ENCODE measurements around the gene PQBP1. TPM values are rescaled to one million over a fixed set of nuclear protein-coding genes. Genes with fewer than 3 reads are reported as not detected.

The PQBP1 gene
- total and polyA plus RNA-seq, 5 donors from 2014 or later = 70.0 to 98.9 (median 93.0) TPM

DNA sequence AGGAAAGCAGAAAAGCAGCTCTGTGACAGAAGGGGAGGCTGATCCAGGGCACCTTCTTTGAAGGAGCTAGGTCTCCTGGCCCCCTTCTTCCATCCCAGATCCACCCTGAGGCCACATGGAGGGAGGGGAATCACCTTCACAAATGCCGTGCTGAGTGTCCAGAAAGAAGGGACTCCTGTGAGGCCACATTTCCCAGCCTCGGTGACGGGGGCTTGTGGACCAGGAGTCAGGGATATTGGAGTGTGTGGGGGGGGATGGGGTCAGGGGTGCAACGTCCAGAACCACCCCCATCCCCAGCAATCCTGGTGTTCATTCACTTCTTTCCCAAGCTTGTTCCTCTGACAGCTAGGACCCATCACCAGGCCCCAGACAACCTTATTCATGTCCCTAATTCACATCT, 4.8 kb upstream of the PQBP1 start:
- peak overlapping the region in 2 of 3 donors; percentile 81 to 90 for H3K27ac Mint-ChIP-seq
- H3K9me3 Mint-ChIP-seq = peaks cover 0 to 2% (median 0%) of the 10 kb centered on the region in 7 donors
- Histone ChIP-seq H3K4me3 (ENCODE audit: low read depth, low read length) (no peak overlapping the region), H3K27ac (ENCODE audit: insufficient read depth, low read length, poor library complexity, severe bottlenecking) (no peak overlapping the region), H3K27me3 (ENCODE audit: control insufficient read depth, insufficient read depth, low read length) (no peaks in the 10 kb centered on the region), H3K36me3 (ENCODE audit: control insufficient read depth, insufficient read depth, low read length) (peaks cover 3% of the 10 kb centered on the region), H3K4me1 (ENCODE audit: control insufficient read depth, insufficient read depth, low read length, poor library complexity, severe bottlenecking) (peaks cover 15% of the 10 kb centered on the region), H3K9me3 (ENCODE audit: control insufficient read depth in 2 of 2, low read length in 2 of 2) (no peaks in the 10 kb centered on the region)
- no peaks in the 10 kb centered on the region for H3K27me3 Mint-ChIP-seq
- H3K36me3 Mint-ChIP-seq = no peaks in the 10 kb centered on the region
- no peak for ATAC-seq (ENCODE audit: low read depth in 2 of 2)
- no peak for DNase-seq
- H3K4me3 Mint-ChIP-seq = peak overlapping the region in 3 of 4 donors; percentile 36 to 58 (median 56)
- peaks cover 6 to 44% (median 9%) of the 10 kb centered on the region in 4 donors for H3K4me1 Mint-ChIP-seq

DNA sequence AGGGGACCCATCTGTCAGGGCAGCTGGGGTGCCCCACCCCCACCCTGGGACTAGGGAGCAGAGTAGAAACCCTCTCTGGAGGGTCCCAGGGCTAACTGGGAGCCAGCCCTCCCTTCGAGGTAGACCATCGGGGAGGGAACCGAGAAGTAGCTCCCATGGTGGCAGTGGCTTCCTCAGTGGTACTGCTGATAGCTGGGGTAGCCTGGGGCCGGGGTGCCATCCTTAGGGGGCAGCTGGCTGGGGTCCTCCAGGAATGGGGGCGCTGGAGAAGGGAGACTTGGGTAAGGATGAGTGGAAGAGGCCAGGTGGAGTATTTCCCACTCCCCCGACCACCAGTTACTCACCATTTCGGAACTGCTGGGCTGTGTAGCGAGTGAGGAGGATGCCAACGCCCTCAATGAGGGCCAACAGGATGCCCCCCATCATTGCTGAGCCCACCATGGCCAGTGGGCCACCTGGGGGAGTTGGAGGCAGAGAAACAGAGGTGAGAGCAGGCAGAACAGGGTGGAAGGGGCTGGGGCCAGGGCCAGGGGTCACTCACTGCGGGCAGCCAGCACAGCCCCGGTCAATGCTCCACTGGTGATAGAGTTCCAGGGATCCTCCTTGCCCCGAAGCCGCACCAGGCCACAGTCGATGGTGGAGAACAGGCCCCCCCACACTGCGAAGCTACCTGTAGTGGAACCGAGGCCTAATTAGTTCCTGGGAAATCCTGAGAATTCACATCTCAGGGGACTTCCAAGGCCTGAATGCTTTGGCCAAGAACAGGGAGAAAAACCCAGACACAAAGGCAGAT, 4.0 kb upstream of the PQBP1 start:
- Mint-ChIP-seq H3K27ac (peak overlapping the region in 1 of 3 donors; percentile 81), H3K4me3 (peak overlapping the region in 2 of 4 donors; percentile 38 to 56)
- ATAC-seq (ENCODE audit: low read depth in 2 of 2) = no peak

DNA sequence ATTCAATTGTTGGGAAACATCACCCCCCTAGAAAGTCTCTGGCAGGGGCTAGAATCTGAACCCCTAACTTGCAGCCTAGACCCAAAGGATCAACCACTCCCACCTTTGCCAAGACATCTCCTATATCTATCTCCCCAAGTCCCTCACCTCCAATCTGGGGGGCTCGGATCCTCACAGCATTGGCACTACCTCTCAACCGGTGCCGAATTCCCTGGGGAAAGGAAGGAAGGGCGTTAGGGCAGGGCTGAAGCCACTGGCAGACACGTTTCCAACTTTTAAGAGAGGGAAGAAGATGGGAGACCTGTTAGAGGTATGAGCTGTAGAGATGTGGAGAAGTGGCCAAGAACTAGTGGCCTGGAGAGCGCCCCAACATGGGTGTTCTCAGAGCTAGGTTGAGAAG, 2.8 kb upstream of the PQBP1 start:
- Histone ChIP-seq H3K36me3 (ENCODE audit: control insufficient read depth, insufficient read depth, low read length) (peaks cover 6% of the 10 kb centered on the region), H3K27me3 (ENCODE audit: control insufficient read depth, insufficient read depth, low read length) (no peaks in the 10 kb centered on the region), H3K9me3 (ENCODE audit: control insufficient read depth in 2 of 2, low read length in 2 of 2) (no peaks in the 10 kb centered on the region), H3K4me3 (ENCODE audit: low read depth, low read length) (no peak overlapping the region), H3K4me1 (ENCODE audit: control insufficient read depth, insufficient read depth, low read length, poor library complexity, severe bottlenecking) (peaks cover 25% of the 10 kb centered on the region), H3K27ac (ENCODE audit: insufficient read depth, low read length, poor library complexity, severe bottlenecking) (no peak overlapping the region)
- ATAC-seq (ENCODE audit: low read depth in 2 of 2) = no peak
- Mint-ChIP-seq H3K27ac (peak overlapping the region in 1 of 3 donors; percentile 31), H3K9me3 (peaks cover 0 to 2% (median 0%) of the 10 kb centered on the region in 7 donors), H3K27me3 (no peaks in the 10 kb centered on the region), H3K4me3 (peak overlapping the region in 3 of 4 donors; percentile 5 to 60 (median 6)), H3K4me1 (peaks cover 5 to 56% (median 9%) of the 10 kb centered on the region in 4 donors), H3K36me3 (no peaks in the 10 kb centered on the region)
- DNase-seq = no peak

More for the DNA sequence above, 4.0 kb upstream of the PQBP1 start:
- no peaks in the 10 kb centered on the region for H3K27me3 ChIP-seq (ENCODE audit: control insufficient read depth, insufficient read depth, low read length)
- no peak for DNase-seq
- no peaks in the 10 kb centered on the region for H3K27me3 Mint-ChIP-seq
- peaks cover 0 to 2% (median 0%) of the 10 kb centered on the region in 7 donors for H3K9me3 Mint-ChIP-seq
- H3K4me1 ChIP-seq (ENCODE audit: control insufficient read depth, insufficient read depth, low read length, poor library complexity, severe bottlenecking) = peaks cover 15% of the 10 kb centered on the region
- H3K9me3 ChIP-seq (ENCODE audit: control insufficient read depth in 2 of 2, low read length in 2 of 2) = no peaks in the 10 kb centered on the region
- H3K36me3 ChIP-seq (ENCODE audit: control insufficient read depth, insufficient read depth, low read length) = peaks cover 3% of the 10 kb centered on the region
- H3K4me1 Mint-ChIP-seq = peaks cover 6 to 51% (median 9%) of the 10 kb centered on the region in 4 donors
- H3K27ac ChIP-seq (ENCODE audit: insufficient read depth, low read length, poor library complexity, severe bottlenecking) = no peak overlapping the region
- H3K36me3 Mint-ChIP-seq = no peaks in the 10 kb centered on the region
- no peak overlapping the region for H3K4me3 ChIP-seq (ENCODE audit: low read depth, low read length)

DNA sequence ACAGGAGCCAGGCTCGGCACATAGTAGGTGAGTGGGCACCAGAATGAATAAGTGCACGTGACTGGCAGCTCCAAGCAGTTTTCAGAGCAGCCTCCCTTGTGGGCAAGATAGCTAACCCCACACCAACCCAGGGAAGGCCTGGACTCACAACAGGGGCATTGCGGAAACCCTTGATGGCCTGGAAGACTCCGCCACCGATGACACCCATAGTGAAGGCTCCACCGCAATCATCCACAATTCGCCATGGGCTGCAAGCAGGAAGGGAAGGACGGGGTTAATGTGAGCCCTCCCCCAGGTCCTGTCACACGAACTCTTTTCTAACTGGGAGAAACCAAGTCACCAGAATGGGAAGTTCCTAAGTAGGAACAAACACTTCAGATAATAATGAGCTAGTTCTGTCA, 1.1 kb upstream of the PQBP1 start:
- Mint-ChIP-seq H3K36me3 (peaks cover 3% of the 10 kb centered on the region), H3K4me1 (peaks cover 0 to 50% (median 6%) of the 10 kb centered on the region in 4 donors), H3K9me3 (no peaks in the 10 kb centered on the region), H3K27me3 (no peaks in the 10 kb centered on the region), H3K27ac (peak overlapping the region; percentile 90 to 98 (median 95)), H3K4me3 (peak overlapping the region; percentile 84 to 97 (median 94))
- Histone ChIP-seq H3K36me3 (ENCODE audit: control insufficient read depth, insufficient read depth, low read length) (peaks cover 13% of the 10 kb centered on the region), H3K27ac (ENCODE audit: insufficient read depth, low read length, poor library complexity, severe bottlenecking) (peak overlapping the region; percentile 96), H3K27me3 (ENCODE audit: control insufficient read depth, insufficient read depth, low read length) (no peaks in the 10 kb centered on the region), H3K9me3 (ENCODE audit: control insufficient read depth in 2 of 2, low read length in 2 of 2) (no peaks in the 10 kb centered on the region), H3K4me1 (ENCODE audit: control insufficient read depth, insufficient read depth, low read length, poor library complexity, severe bottlenecking) (peaks cover 25% of the 10 kb centered on the region), H3K4me3 (ENCODE audit: low read depth, low read length) (peak overlapping the region; percentile 78)
- DNase-seq (no peak), ATAC-seq (ENCODE audit: low read depth in 2 of 2) (no peak)

DNA sequence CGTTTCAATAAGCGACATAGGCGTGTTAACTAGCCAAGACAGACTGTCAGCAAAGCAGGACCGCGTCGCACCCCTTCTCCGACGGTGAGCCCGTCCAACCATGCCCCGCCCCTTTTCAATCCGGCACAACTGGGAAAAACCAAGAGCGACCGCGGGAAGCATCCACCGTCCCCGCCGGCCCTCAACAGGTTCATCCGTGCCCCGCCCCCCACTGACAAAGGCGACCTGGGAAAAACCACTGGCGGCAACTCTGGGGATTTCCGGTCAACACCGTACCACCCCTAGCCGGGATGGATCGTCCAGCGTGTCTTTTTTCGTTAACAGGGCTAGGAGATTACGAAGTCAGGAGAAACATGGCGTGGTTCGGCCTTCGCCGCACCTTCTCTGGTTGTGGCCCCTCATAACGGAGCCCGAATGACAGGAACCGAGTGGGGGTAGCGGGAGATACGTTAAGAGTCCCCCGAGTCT, 539 bp upstream of the PQBP1 start:
- Mint-ChIP-seq H3K36me3 (peaks cover 6% of the 10 kb centered on the region), H3K9me3 (no peaks in the 10 kb centered on the region), H3K27me3 (no peaks in the 10 kb centered on the region), H3K4me1 (peaks cover 0 to 46% (median 6%) of the 10 kb centered on the region in 4 donors), H3K4me3 (peak overlapping the region; percentile 84 to 97 (median 94)), H3K27ac (peak overlapping the region; percentile 95 to 98 (median 96))
- no peak for ATAC-seq (ENCODE audit: low read depth in 2 of 2)
- peak overlapping the region; percentile 96 for H3K27ac ChIP-seq (ENCODE audit: insufficient read depth, low read length, poor library complexity, severe bottlenecking)
- peak; percentile 55 to 68 (median 61) for DNase-seq
- peak overlapping the region; percentile 78 for H3K4me3 ChIP-seq (ENCODE audit: low read depth, low read length)
- H3K9me3 ChIP-seq (ENCODE audit: control insufficient read depth in 2 of 2, low read length in 2 of 2) = no peaks in the 10 kb centered on the region
- peaks cover 19% of the 10 kb centered on the region for H3K4me1 ChIP-seq (ENCODE audit: control insufficient read depth, insufficient read depth, low read length, poor library complexity, severe bottlenecking)
- H3K36me3 ChIP-seq (ENCODE audit: control insufficient read depth, insufficient read depth, low read length) = peaks cover 18% of the 10 kb centered on the region
- no peaks in the 10 kb centered on the region for H3K27me3 ChIP-seq (ENCODE audit: control insufficient read depth, insufficient read depth, low read length)

DNA sequence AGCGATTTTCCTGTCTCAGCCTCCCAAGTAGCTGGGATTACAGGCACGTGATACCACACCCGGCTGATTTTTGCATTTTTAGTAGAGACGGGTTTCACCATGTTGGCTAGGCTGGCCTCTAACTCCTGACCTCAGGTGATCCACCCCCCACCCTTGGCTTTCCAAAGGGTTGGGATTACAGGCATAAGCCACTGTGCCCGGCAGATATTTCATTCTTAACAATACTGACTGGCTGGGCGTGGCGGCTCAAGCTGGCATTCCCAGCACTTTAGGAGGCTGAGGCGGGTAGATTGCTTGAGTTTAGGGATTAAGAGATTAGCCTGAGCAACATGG, 1.3 kb downstream of the PQBP1 start:
- Histone ChIP-seq H3K27ac (ENCODE audit: insufficient read depth, low read length, poor library complexity, severe bottlenecking) (peak overlapping the region; percentile 41), H3K4me3 (ENCODE audit: low read depth, low read length) (no peak overlapping the region), H3K27me3 (ENCODE audit: control insufficient read depth, insufficient read depth, low read length) (no peaks in the 10 kb centered on the region), H3K9me3 (ENCODE audit: control insufficient read depth in 2 of 2, low read length in 2 of 2) (no peaks in the 10 kb centered on the region), H3K36me3 (ENCODE audit: control insufficient read depth, insufficient read depth, low read length) (peaks cover 30% of the 10 kb centered on the region), H3K4me1 (ENCODE audit: control insufficient read depth, insufficient read depth, low read length, poor library complexity, severe bottlenecking) (peaks cover 19% of the 10 kb centered on the region)
- Mint-ChIP-seq H3K4me1 (peaks cover 0 to 47% (median 6%) of the 10 kb centered on the region in 4 donors), H3K27me3 (no peaks in the 10 kb centered on the region), H3K9me3 (no peaks in the 10 kb centered on the region), H3K36me3 (peaks cover 13% of the 10 kb centered on the region), H3K4me3 (peak overlapping the region in 1 of 4 donors; percentile 48), H3K27ac (no peak overlapping the region)
- ATAC-seq (ENCODE audit: low read depth in 2 of 2) (no peak), DNase-seq (no peak)

DNA sequence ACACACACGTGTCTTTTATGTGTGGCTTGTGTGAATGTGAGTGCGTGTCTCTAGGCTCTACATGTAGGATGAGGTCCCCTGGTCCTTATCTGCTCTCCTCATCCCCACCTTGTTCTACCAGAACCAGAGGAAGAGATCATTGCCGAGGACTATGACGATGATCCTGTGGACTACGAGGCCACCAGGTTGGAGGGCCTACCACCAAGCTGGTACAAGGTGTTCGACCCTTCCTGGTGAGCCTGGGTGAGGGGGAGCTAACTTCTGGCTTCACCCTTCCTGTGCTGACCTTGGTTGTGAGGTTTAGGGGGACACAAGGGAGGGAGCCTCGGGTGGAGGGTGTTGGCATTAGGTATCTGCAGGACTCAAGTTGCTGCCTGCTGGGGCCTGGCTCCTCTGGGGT, 3.3 kb downstream of the PQBP1 start:
- no peaks in the 10 kb centered on the region for H3K9me3 ChIP-seq (ENCODE audit: control insufficient read depth in 2 of 2, low read length in 2 of 2)
- H3K27me3 Mint-ChIP-seq = no peaks in the 10 kb centered on the region
- DNase-seq (no peak), ATAC-seq (ENCODE audit: low read depth in 2 of 2) (no peak)
- H3K36me3 ChIP-seq (ENCODE audit: control insufficient read depth, insufficient read depth, low read length) = peaks cover 36% of the 10 kb centered on the region
- H3K27me3 ChIP-seq (ENCODE audit: control insufficient read depth, insufficient read depth, low read length) = no peaks in the 10 kb centered on the region
- H3K4me3 ChIP-seq (ENCODE audit: low read depth, low read length) = no peak overlapping the region
- no peak overlapping the region for H3K27ac Mint-ChIP-seq
- H3K27ac ChIP-seq (ENCODE audit: insufficient read depth, low read length, poor library complexity, severe bottlenecking) = no peak overlapping the region
- no peaks in the 10 kb centered on the region for H3K9me3 Mint-ChIP-seq
- peaks cover 19% of the 10 kb centered on the region for H3K4me1 ChIP-seq (ENCODE audit: control insufficient read depth, insufficient read depth, low read length, poor library complexity, severe bottlenecking)
- H3K4me1 Mint-ChIP-seq = peaks cover 0 to 37% (median 4%) of the 10 kb centered on the region in 4 donors
- peaks cover 15% of the 10 kb centered on the region for H3K36me3 Mint-ChIP-seq
- no peak overlapping the region for H3K4me3 Mint-ChIP-seq

Measured in CD4-positive, CD25-positive, alpha-beta regulatory T cell (primary cell).